Pancreas (tissue), 10 donors: Measurements from ENCODE around the gene MTMR1. TPM values are rescaled to one million over a fixed set of nuclear protein-coding genes. Genes with fewer than 3 reads are reported as not detected.

Experiments
- ATAC-seq, 4 donors: fragments of 200-7000 bp; cut with Tn5 transposase; one replicate each; pipeline versions ENCODE4 v1.8.0 to v1.9.1; 2020; ENCODE audit warnings: mild to moderate bottlenecking in 4 of 4, moderate library complexity in 4 of 4
- DNase-seq, 6 donors: peaks; one replicate each; pipeline ENCODE4 v3.0.0-alpha.2; 2020
- FAIRE-seq: peaks from 2 replicates; lab custom pipeline; 2012; peaks lifted over from hg19 to GRCh38; lab: Jason Lieb, UNC
- H3K27ac ChIP-seq, 4 donors: fragments of 200-600 bp; sonication (generic); 1 replicate in 3 of 4; 2 replicates in 1 of 4; pipeline versions ENCODE4 v1.5.0 to v1.8.0; 2020
- H3K27me3 ChIP-seq, 4 donors: fragments of 200-600 bp; one replicate each; pipeline ENCODE4 v1.8.0; 2021
- H3K36me3 ChIP-seq, 3 donors: fragments of 200-600 bp; sonication (generic) in 1 of 3; one replicate each; pipeline versions ENCODE4 v1.5.0 to v1.8.0; 2020 to 2021
- H3K4me1 ChIP-seq, 3 donors: fragments of 200-600 bp; one replicate each; pipeline ENCODE4 v1.8.0; 2021
- H3K4me3 ChIP-seq, 4 donors: fragments of 200-600 bp; sonication (generic) in 2 of 4; one replicate each; pipeline versions ENCODE4 v1.5.0 to v1.8.0; 2020 to 2021
- H3K9me3 ChIP-seq, 4 donors: fragments of 200-600 bp; one replicate each; pipeline ENCODE4 v1.8.0; 2021
- CTCF ChIP-seq, 4 donors: fragments of 200-600 bp; sonication (generic) in 3 of 4; IDR thresholded peaks; one replicate each; pipeline versions ENCODE4 v1.5.0 to v1.8.0; 2021; ENCODE audit warnings: antibody characterized with exemption in 4 of 4
- WGBS, 2 donors: extraction: QIAGEN DNeasy Blood & Tissue Kit; methylation state at CpG; one replicate each; pipeline ENCODE4 v1.1.7; 2013; 5-methylcytosine and 5-hydroxymethylcytosine counted together
- intact Hi-C, 3 donors: fragments of 100-400 bp; cut with DNase I; formaldehyde crosslinking; loops; one replicate each; pipeline versions ENCODE4 v1.11.1 to v1.14.2; 2022
- polyA plus RNA-seq, 2 donors: library from polyadenylated mRNA; stranded (reverse); fragments of 200-250 nt; gene quantifications; one replicate each; pipeline ENCODE4 v1.2.3, GENCODE V29; 2013
- total RNA-seq, 6 donors: library from RNA; stranded (reverse); fragmentation: NEBNext Ultra II Directional in 4 of 6; extraction: Animal tissue kit (Norgen Biotek cat#: 25700) in 4 of 6; gene quantifications; one replicate each; pipeline versions ENCODE4 v1.2.1 to v1.2.4, GENCODE V29; 2021 to 2023
- donor health status: healthy with polysubstance abuse.
- donor health status: DM: no; HTN: no; CAD: no; lungs with moderate emphysema.
- donor health status: DM: no; HTN: no; CAD: no.
- donor health status: control.
- donor health status: control.
- donor health status: Bipolar disorder and iron deficiency.
- donor health status: DM: yes; HTN: yes; CAD: no.
- donor health status: DM: no; HTN: no; CAD: no.
- donor health status: DM: no; HTN: no; CAD: no.
- donor health status: DM: yes; HTN: yes; CAD: no.

MTMR1 gene
- total and polyA plus RNA-seq, 8 donors: 6.8 to 14.0 (median 10.2) TPM

GRCh38 chrX:150792949-150793527 lies 99.8 kb downstream of the MTMR1 start:
- 68 to 94% methylated on average over 5 of the region's 5 CpGs for WGBS, 2 donors
- Histone ChIP-seq H3K27me3 (no peaks in the 10 kb centered on the region), H3K4me1 (no peaks in the 10 kb centered on the region), H3K9me3 (no peaks in the 10 kb centered on the region), H3K27ac (no peak overlapping the region), H3K4me3 (no peak overlapping the region), H3K36me3 (no peaks in the 10 kb centered on the region)
- FAIRE-seq: no peak
- no peak for DNase-seq
- TF ChIP-seq CTCF (IDR thresholded peaks at IDR 0.05): no peak
- no peak for ATAC-seq
- intact Hi-C loops: no loop called here

GRCh38 chrX:150805736-150806135 lies 112.5 kb downstream of the MTMR1 start:
- no peaks in the 10 kb centered on the region for H3K9me3 ChIP-seq
- no peaks in the 10 kb centered on the region for H3K4me1 ChIP-seq
- H3K27me3 ChIP-seq: no peaks in the 10 kb centered on the region
- DNase-seq: no peak
- FAIRE-seq: no peak
- WGBS, 2 donors: 94 to 97% methylated on average over 2 of the region's 2 CpGs
- H3K36me3 ChIP-seq: no peaks in the 10 kb centered on the region
- intact Hi-C loops: no loop called here
- H3K4me3 ChIP-seq: no peak overlapping the region
- TF ChIP-seq CTCF (IDR thresholded peaks at IDR 0.05): no peak
- no peak for ATAC-seq
- no peak overlapping the region for H3K27ac ChIP-seq

DNA sequence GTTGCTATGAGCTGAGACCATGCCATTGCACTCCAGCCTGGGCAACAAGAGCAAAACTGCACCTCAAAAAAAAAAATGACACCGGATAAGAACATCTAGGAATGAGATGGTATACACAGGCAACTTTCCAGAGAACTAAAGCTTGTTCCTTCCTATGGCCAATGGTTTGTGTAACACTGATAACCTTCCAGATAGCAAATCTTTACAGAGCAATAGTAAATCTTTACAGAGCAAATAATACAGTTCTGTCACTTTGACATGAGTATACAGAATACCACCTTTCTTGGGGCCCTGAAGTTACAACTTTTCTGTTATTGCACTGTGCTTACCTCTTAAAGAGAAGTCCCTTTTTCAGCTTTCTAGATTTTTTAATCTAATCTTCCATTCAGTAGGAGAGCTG lies 113.6 kb downstream of the MTMR1 start:
- 20 to 43% methylated on average over 1 of the region's 1 CpG for WGBS, 2 donors
- FAIRE-seq: no peak
- no peak overlapping the region for H3K27ac ChIP-seq
- no peak for ATAC-seq
- intact Hi-C loops: no loop called here
- H3K4me3 ChIP-seq: no peak overlapping the region
- no peaks in the 10 kb centered on the region for H3K4me1 ChIP-seq
- DNase-seq: no peak
- H3K36me3 ChIP-seq: no peaks in the 10 kb centered on the region
- no peaks in the 10 kb centered on the region for H3K27me3 ChIP-seq
- no peaks in the 10 kb centered on the region for H3K9me3 ChIP-seq
- TF ChIP-seq CTCF (IDR thresholded peaks at IDR 0.05): no peak

DNA sequence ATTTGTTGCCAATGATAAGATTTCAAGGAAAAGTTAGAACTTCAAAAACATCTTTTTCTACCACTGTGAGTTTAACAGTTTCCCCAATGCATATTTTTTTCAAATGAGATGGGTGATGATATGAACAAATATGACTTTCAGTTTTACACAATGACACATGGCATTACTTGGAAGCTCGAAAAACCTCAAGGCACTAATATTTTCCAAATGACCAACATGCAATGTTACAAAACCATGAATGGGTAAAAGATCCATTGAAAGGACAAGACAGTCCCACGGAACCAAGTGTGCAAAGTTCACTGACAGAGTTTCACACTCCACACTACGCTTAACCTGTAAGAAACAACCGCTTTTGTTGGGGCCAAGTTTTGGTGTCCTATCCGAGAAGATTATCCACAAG lies 120.7 kb downstream of the MTMR1 start:
- intact Hi-C loops: no loop called here
- 67 to 95% methylated on average over 5 of the region's 5 CpGs for WGBS, 2 donors
- ATAC-seq (no peak), FAIRE-seq (no peak), DNase-seq (no peak)
- H3K27me3 ChIP-seq: no peaks in the 10 kb centered on the region
- no peak for TF ChIP-seq CTCF (IDR thresholded peaks at IDR 0.05)
- H3K4me3 ChIP-seq: no peak overlapping the region
- no peaks in the 10 kb centered on the region for H3K9me3 ChIP-seq
- no peak overlapping the region for H3K27ac ChIP-seq
- H3K4me1 ChIP-seq: no peaks in the 10 kb centered on the region
- H3K36me3 ChIP-seq: no peaks in the 10 kb centered on the region

Other genes with a start within 250 kb of the MTMR1 start
- 10 to 100 TPM in 1 of 6 donors, 1 to 10 TPM in 5; 3.3 to 10.2 (median 4.9) TPM for gene MTM1, start 124.8 kb upstream of the MTMR1 start, total RNA-seq
- 1 to 10 TPM; 1.1 to 3.6 TPM for gene MTM1, start 124.8 kb upstream of the MTMR1 start, polyA plus RNA-seq
- 10 to 100 TPM; 10.4 to 16.9 (median 15.7) TPM for gene CD99L2, start 205.3 kb downstream of the MTMR1 start, total RNA-seq
- gene CD99L2, start 205.3 kb downstream of the MTMR1 start, polyA plus RNA-seq: 10 to 100 TPM; 17.7 to 25.1 TPM